ENCODE measurements around the gene PLCG2.
"Not testable (repeated sequence)": the region's sequence is repeated elsewhere in the genome, so short reads cannot be mapped to it uniquely, and the experiment has no call there.

The PLCG2 gene

DNA sequence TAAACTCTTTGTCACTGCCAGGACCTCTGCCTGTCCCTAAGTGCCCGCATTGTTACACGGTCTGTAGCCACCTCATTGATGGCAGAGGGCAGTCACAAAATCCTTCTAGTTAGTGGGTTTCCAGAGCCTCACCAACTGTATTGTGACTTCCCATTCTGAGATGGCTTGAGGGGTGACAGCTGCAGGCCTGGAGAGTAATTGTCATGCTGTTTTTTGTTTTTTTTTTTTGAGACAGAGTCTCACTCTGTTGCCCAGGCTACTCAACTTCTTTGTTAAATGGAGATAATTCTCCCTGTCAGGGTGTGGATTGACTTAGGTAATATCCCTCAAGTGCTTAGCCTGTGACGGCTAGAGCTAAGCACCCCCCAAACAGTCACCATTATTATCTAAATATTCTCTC, 154.3 kb downstream of the PLCG2 start:
- no peak for DNase-seq (ENCODE audit: low spot score)
- TF ChIP-seq, protein P1, sequence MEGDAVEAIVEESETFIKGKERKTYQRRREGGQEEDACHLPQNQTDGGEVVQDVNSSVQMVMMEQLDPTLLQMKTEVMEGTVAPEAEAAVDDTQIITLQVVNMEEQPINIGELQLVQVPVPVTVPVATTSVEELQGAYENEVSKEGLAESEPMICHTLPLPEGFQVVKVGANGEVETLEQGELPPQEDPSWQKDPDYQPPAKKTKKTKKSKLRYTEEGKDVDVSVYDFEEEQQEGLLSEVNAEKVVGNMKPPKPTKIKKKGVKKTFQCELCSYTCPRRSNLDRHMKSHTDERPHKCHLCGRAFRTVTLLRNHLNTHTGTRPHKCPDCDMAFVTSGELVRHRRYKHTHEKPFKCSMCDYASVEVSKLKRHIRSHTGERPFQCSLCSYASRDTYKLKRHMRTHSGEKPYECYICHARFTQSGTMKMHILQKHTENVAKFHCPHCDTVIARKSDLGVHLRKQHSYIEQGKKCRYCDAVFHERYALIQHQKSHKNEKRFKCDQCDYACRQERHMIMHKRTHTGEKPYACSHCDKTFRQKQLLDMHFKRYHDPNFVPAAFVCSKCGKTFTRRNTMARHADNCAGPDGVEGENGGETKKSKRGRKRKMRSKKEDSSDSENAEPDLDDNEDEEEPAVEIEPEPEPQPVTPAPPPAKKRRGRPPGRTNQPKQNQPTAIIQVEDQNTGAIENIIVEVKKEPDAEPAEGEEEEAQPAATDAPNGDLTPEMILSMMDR (IDR thresholded peaks at IDR 0.05; ENCODE audit: extremely low read depth, missing control alignments), result no peak

DNA sequence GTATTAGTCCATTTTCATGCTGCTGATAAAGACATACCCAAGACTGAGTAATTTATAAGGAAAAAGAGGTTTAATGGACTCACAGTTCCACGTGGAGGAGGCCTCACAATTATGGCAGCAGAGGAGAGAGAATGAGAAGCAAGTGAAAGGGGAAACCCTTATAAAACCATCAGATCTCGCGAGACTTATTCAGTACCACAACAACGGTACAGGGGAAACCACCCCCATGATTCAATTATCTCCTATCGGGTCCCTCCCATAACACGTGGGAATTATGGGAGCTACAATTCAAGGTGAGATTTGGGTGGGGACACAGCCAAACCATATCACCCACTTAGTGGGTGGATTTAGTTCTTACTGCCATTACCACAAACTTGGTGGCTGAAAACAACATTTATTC, 155.6 kb downstream of the PLCG2 start:
- DNase-seq (ENCODE audit: low spot score), result not testable (repeated sequence)

DNA sequence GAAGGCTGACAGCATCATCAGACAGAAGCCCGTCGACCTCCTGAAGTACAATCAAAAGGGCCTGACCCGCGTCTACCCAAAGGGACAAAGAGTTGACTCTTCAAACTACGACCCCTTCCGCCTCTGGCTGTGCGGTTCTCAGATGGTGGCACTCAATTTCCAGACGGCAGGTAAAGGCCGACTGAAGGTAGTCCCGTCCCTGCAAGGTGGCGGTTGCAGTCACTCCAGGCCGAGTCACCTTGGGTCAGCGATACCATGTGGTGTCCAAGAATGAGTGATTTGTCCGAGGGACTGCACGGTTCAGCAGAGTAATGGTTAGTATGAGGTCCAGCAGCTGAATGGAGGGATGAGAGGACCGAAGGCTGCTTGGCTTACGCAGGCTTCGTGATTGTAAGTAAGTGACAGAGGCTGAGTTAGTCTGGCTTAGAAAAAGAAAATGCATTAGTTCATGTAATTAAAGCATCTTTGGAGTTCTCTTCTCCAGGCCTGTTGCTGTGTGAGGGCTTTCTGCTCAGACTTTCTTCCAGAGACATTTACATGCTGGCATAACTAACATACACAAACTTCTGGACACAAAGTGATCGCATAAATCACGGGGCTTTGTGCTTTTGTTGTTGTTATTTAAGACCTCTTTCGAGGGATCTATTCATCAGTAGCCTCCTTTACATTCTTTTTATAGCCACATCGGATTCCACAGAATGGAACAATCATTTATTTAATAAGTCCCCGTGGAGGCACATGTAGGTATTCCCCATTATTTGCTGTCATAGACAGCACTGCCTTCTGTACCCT, 157.3 kb downstream of the PLCG2 start:
- TF ChIP-seq, protein P1 (IDR thresholded peaks at IDR 0.05; ENCODE audit: extremely low read depth, missing control alignments), result no peak
- no peak for DNase-seq (ENCODE audit: low spot score)

DNA sequence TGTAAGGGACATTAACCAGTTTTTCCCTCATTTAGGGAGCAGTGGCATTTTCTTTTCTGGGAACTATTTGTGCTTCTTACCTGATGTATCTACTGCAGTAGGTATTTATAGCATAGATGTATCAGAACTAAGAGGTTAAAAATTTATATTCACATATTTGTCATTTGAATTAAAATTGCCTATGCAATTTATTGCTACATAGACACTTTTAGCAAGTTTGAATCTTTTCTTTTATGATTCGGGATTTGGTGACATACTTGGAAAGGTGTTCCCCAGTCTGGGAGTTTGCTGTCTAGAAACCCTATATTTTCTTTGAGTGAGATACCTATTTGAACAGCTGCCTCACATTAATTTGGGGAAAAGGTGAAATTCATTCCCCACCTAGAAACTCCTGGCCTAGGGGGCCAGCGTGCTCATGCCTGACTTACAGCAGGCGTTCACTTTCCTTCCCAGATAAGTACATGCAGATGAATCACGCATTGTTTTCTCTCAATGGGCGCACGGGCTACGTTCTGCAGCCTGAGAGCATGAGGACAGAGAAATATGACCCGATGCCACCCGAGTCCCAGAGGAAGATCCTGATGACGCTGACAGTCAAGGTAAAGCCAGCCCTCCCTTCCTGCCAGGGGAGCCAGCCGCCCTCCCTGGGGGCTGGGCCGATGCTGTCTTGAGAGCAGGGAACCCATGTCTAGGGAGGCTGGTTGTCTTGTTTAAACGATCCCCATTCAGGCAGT, 158.4 kb downstream of the PLCG2 start:
- no peak for DNase-seq (ENCODE audit: low spot score)
- TF ChIP-seq, protein P1 (IDR thresholded peaks at IDR 0.05; ENCODE audit: extremely low read depth, missing control alignments), result no peak

DNA sequence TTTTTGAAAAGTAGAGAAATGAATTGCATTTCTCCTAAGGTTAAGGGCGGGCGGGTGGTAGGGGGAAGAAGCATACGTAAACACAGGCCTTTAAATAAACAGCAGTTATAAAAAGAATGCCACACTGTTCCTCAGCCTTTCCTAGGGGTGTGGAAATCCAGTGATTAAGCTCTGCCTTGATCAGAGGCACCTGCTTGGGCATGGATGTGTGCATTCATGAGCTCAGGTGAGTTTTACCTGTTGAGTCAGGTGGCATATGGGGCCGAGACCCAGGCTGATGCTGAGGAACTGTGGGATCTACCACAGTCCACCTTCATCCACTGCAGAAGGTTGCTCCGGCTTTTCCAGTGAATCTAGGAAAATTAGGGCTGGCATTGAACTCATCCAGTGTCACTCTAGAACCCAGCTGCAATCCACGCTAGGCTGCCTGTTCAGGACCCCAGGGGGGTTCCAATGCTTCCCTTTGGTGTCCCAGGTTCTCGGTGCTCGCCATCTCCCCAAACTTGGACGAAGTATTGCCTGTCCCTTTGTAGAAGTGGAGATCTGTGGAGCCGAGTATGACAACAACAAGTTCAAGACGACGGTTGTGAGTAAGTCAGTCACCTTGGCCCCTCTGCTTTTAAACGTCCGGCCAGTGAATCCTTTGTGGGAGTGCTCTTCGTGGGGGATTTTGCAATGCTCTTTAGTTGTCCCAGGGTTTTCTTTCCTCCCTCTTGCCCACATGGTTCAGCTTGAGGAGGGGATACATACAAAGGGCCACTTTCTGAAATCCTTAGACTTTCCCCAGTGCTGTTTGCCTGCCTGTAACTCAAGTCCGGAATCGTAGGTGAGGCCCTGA, 159.5 kb downstream of the PLCG2 start:
- no peak for DNase-seq (ENCODE audit: low spot score)
- TF ChIP-seq, protein P1 (IDR thresholded peaks at IDR 0.05; ENCODE audit: extremely low read depth, missing control alignments), result no peak

DNA sequence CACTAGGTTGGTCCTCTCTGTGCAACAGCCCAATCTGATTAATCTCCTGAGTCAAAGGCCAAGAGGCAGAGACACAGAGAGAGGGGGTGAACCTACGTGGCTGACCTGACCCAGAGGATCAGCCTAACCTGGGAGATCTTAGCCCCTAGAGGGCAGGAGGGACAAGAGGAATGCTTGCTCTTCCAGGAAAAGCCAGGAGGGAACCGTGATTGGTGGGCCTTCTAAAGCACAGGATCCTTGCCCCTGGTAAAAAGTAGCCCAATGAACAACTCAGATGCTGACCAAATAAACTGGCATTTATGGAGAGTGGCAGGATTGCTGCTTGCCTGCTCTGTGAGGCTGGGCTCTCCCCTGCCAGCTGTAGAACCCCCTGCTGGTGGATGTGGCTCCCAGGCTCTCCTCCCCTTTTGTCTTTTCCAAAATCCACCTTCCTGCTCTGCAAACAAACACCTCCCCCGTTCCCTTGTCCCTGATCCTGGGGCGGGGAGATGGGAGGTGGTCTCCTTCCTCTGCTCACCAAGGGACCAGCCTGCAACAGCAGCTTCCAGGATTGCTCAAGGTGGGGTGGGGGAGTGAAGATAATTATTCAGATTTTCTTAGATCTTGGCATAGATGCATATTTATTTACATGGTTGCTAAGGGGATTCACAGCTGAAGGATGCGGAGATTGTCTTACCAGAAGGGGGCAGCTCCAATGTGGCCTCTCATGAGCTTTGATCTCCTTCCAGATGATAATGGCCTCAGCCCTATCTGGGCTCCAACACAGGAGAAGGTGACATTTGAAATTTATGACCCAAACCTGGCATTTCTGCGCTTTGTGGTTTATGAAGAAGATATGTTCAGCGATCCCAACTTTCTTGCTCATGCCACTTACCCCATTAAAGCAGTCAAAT, 160.3 kb downstream of the PLCG2 start:
- TF ChIP-seq, protein P1 (IDR thresholded peaks at IDR 0.05; ENCODE audit: extremely low read depth, missing control alignments), result no peak
- DNase-seq (ENCODE audit: low spot score), result no peak
